GM19452 (cell line): ENCODE data around the gene ST3GAL5.

Experiments
- ATAC-seq: cut with Tn5 transposase; IDR thresholded peaks from one replicate; pipeline ENCODE4 v1.9.1; 2021; ENCODE audit not compliant: unreplicated experiment

The ST3GAL5 gene

DNA sequence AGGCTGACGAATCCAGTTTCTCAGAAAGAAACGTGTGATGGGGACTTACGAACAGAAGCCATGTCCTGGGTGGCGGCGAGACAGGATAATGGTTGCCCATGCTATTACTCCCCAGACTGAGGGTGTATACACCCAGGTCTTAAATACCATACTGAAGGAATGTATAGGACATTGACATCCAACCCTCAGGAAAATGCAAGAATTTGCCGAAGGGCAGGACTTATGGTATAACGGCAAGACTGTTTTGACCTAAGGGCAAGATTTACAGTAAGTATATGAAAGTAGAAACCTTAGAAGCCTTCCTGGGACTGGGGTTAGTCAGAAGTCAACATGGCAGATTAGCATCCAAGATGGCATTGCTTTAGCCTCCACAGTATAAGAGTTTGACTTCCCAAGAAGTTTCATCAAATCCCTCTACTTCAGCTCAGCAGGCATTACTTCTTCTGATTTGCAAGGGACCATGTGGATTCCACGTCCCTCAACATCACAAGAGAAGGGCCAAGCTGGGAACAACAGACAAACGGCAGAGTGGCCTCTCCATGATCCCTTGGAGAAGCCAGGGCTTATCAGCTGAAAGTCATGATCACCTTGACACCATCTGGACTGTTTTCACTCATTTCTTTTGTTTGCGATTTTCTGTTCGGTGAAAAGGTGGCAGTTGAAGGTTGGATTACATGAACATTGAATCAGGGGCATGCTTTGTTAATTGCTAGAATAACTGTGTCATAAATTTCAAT is 21.1 kb downstream of the ST3GAL5 start:
- ATAC-seq, result no peak

DNA sequence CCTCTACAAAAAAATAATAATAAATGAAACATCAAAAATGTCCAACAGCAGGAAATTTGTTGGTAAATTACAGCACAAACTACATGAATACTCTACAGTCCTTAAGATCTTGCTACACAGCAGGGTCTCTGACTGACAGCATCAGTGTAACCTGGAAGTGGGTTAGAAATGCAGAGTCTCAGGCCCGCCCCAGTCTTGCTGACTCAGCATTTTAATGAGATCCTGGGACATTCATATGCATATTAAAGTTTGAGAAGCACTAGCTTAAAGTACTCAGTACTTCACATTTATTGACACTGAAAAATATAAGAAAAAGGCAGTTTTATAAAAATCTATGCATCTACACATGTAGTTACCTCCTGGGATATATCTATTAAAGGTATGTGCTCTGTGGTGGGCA is 21.7 kb downstream of the ST3GAL5 start:
- no peak for ATAC-seq

DNA sequence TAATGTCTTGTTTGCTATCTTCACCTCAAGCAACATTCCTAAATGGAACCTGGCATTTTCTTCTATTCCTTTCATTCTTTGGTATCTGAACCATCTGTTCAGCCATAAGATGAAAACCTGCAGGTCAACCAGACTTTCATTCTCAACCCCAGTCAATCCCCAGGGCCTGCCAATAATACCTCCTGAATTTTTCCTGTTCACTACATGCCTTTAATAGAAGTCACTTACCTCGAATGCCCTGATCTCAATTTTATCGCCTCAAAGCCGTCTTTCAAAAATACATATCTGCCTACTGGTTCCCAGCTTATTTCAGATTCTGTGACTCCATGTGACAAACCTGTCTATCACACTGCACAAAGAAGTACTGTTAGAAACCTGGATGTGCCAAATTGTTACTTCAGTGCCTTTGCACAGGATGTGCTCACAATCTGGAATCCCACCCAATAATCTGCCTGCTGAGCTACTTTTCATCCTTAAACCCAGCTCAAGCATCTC is 22.6 kb downstream of the ST3GAL5 start:
- ATAC-seq, result no peak

DNA sequence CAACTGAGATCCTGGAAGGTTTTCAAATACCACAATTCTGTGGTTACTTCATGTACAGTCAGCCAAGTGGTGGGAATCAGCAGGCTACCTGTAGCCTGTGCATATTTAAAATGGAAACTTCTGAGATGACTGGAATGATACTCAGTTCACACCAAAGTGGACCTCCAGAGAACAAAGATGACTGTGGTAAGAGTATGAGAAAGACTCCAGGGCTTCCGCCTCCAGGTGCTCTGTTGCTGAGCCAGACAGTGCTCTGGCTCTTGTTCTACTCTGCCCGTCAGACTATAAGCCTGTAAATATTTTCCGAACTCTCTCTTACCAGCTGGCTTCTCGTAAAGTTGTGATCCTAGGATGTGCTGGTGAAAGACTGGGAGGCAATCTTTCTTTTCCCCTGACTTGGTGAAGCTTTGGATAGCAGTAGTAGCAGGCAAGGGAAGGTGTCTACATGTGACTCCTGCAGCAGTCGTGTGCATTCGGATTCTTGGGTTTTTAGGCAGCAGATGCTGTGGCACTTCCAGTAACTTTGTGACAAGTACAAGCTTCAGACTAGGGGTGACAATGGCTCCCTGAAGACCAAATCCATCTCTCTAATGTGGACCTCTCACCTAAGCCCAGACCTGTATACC is 23.1 kb downstream of the ST3GAL5 start:
- ATAC-seq, result peak; percentile 67

DNA sequence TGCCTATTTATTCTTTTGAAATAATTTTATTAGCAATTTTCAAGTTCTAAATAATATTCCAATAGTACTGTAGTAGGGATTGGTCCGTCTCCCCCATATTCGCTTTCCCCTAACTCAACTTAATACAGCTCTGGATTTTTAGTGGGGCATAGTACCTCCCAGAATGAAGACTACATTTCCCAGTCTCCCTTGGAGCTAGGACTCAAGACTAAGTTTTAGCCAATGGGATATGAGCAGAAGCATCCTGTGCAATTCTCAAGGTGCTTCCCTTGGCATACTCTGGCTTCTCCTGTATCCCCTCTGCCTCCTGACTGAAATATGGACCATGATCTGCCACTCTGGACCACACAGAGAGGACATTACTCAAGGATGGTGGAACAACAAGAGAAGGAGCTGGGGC is 24.1 kb downstream of the ST3GAL5 start:
- no peak for ATAC-seq

DNA sequence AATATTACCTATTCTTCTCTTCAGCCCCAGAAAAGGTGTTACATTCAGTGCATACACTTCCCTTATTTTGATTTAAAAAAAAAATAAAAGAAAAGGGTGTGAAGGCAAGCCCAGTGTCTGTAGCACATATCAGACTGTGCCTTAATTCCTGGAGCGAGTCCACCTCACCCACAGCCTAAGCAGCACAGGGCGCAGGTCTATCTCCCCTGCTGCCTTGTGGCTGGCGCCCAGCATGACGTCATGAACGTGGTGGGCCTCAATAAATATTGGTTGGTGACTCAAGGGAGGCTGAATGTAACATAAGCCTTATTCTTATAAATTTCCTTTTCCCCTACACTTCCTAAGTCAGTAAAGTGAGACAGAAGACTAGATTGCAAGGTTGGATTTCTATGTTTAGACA is 26.4 kb downstream of the ST3GAL5 start:
- no peak for ATAC-seq

DNA sequence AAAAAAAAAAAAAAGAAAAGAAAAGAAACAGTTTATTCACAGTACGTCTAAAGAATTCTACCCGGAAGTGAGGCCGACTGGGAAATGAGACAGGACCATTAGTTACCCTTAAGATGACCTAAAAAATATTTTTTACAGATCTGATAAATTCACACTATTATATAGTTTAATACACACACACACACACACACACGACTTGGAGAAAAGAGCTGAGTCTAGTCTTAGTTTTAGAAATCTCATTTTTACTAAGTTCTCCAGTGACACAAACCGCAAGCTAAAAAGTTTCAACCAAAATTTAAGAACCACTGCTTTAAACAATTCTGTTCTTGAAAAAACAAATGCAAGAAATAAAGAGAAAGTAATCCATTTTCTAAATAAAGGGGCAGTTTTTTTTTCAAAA is 27.1 kb downstream of the ST3GAL5 start:
- ATAC-seq, result no peak

DNA sequence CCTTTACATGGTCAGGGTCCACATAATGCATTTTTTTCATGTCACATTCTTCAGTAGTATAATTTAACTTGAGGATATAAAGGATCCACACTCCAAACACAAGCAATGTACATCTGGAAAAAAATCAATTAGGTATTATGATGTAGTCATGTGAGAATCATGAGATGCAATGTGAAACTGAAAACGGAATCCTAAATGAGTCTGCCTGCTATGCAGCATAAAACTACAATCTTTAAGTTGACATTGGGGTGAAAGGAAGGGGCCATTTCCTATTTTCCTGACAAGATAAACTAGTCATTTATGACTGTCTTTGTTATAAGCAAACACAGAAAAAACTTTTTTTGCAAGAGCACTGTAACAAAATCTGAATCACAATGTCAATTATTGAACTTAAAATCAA is 27.6 kb downstream of the ST3GAL5 start:
- peak; percentile 53 for ATAC-seq

DNA sequence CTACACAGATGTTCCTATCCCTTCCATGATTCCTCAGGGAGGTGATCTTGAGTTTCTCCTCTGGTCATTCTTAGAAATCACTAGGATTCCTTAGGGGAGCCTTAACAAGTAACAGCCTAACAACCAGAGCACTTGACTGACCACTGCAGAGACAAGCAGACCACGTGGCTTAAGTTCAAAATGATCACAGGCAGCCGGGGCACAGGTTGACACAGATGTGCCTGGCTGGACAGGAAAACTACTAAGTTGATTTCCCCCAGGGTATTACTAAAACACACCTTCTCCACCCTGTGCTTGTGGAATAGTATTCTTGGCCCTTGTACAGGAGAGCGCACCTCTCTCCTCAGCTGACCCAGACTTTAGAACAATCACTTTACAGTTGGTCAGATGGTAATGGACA is 29.9 kb downstream of the ST3GAL5 start:
- no peak for ATAC-seq

DNA sequence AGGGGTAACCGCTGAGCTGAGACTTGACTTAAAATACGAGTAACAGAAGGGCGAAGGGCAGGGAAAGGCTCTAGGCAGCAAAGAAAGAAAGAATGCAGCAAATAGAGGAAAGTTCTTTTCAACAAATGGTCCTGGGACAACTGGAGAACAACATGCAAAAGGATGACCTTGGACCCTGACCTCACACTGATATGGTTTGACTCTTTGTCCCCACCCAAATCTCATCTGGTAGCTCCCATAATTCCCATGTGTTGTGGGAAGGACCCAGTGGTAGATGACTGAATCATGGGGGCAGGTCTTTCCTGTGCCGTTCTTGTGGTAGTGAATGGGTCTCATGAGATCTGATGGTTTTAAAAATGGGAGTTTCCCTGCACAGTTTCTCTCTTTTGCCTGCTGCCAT is 33.9 kb downstream of the ST3GAL5 start:
- no peak for ATAC-seq

DNA sequence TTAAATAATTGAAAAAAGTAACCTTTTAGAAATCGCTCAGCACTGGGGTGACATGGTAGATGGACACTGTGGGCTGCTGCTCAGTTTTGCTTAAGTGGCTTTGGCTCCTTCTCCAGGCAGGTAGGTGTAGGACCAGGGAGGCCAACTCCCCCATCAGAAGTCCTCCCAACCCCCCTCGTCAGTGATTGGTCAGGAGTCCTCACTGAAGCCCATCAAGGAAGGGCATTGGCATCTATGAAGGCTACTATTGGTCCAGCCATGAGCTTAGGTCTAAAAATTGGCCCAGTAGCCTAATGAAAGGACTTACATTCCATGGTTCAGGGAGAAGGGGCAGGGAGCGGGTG is 34.7 kb downstream of the ST3GAL5 start:
- ATAC-seq, result peak; percentile 26

DNA sequence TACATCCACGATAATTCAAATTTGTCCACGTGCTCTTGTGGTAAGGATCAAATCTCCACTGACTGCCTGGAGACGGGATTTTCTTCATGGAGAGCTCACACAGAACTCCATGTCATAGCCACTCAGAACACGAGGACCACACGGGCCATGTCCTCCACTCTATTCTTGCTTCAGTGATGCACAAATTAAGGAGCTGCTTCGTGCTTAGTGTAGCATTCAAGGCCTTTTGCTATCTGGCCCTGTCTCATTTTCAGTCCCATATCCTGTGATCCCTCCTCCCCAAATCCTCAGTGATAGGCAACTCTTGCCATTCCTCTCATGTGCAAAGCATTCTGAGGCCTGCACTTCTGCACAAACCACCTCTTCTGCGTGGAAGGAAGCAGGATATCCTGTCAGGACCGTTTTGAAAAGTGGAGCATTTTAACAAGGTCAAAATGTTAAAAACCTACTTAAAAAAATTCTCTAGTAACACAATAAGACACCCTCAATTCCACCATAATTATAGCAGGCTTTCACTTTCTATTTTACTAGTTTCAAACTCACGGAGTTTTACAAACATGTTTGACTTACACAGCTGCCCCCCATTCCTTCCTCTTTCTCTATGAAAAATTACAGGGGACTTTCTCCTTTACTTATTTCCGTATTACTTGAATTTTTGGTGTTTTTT is 35.2 kb downstream of the ST3GAL5 start:
- ATAC-seq, result peak; percentile 42

DNA sequence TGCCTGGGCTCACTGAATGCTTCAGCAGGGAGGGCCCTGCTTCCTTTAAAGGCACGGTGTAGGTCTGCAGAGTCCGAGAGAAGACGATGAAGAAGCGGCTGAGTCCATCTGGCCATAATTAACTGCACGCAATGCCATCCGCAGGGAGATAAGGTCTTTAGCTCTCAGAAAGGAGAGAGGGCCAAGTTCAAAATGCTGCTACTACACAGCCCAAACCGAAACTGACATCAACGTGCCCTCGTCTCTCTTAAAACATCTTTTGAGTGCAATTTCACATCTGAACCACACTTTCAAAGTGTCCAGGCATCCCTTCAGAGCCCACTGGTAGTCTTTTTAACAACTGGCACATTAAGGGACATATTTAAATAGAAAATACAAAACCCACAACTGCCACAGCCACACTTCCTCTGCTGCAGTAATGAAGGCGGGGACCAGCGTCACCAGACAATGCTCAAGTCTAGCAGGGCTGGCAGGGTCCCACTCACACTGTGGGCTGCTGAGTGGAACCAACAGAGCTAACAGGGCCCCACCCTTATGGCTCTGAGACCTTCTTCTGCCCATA is 35.8 kb downstream of the ST3GAL5 start:
- peak; percentile 76 for ATAC-seq

DNA sequence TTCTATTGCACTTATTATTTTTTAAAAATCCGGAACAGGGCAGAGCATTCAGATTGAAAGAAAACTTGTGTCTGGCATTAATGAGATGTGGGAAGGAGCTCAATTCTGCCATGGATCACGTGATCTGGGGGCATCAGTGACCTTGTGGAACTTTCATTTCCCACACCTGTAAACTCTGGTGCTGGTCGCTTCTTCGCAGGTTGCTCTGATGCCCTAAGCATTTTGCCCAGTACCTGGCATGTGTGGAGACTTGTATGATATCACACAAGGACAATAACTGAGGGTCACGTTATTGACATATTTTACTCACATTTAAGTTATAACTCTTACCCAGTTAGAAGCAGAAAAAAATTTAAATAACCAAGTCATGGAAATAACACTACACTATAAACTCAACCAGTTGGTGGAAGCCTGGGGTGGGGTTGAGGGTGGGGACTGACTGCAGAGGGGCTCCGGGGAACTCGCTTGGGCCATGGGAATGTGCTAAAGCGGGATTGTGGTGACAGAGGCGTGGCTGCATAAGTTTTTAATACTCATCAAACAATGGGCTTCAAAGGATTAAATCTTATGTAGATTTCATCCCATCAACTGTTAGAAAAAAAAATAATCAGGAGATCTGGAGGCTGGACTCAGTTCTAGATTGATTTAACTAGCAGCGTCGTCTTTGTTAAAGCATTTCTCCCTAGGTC is 36.5 kb downstream of the ST3GAL5 start:
- no peak for ATAC-seq

DNA sequence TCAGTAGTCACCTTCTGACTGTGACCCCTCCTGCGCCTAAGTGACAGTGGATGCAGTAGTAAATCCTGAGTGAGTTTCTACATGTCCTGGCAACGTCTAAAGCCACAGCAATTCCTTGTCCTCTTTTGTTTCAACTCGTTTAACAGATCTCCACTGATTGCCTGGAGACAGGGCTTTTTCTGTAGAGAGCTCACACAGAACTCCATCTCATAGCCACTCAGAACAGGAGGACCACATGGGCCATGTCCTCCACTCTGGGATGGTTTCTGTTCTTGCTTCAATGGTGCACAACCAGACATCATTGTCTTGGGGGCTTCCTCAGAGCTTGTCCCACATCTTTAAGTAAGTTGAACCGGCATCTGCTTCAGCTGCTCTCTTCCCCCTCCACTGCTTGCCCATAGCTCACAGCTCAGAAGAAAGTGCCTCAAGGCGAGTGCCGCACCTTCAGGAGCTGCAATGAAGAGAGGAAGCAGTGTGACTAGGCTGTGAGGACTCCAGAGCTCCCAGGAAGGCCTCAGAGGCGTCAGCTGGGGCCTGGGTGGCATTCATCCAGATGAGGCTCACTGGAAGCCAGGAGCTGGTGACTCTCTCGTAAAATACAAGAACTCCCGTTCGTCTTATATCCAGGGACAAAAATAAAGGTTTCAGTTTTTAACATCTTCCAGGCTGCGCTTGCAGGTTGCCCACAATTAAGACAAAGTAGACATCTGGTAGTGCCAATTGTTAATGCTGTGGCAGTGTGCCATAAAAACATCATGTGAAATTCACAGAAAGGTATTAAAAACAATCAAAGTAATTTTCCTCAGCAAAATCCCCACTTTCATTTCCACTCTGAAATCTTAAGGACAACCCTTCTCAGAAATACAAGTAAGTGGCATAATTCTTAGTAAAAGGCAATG is 37.3 kb downstream of the ST3GAL5 start:
- ATAC-seq, result no peak

DNA sequence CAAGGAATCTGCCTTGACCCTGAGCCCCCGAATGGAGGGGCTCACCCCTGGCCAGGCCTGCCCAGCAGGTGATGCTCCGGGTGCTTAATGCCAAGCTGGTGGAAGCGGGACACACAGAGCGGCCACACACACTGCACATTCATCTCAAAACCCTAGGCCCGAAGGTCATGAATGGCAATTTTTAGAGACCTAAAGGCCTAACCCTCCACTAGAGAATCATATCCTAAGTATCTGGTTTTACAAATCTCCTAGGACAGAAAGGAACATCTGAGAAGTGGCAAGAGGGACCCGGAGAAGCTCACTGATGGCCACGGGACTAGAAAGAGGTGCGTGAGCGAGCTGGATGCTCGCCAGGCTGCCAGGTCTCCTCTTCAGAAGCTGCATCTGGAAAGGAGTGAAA is 38.3 kb downstream of the ST3GAL5 start:
- ATAC-seq, result no peak

DNA sequence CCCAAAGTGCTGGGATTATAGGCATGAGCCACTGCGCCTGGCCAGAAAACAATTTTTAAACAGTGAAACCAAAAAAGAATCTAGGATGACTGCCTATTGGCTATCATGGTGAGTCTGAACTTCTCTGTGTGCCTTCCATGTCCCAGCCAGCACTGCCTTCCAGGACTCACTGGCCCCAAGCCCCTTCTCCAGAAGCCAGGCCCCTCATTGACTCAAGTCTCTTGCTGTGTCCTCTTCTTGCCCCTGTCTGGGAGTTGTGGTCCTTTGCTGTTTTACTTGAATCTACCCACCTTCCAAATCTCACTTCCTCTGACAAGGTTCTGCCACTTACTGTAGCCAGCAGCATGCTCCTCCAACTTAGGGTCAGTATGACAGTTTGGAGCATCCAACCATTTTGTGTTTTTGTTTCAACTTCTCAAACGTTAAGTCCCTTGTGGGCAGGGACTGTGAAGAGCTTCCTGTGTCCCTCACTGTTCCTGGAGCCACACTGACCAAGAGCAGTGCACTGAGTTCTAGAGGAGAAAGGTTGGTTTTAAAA is 41.7 kb downstream of the ST3GAL5 start:
- ATAC-seq, result no peak

DNA sequence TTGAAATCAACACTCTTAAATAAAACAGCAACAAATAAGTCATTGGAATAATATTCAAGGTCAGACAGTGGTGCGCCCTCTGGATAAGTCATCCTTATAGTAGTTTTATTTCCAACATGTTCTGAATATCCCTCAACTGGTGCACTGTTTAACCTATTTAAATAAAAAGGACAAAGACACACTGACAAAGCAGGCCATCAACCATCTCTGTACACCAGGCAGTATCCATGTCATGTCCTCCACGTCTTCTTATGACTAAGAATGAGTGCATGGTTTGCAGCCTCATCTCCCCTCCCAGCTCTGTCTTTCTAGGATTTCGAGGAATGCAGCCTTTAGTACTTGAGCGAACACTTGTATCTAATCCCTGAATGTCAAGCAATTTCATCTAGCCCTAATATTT is 42.4 kb downstream of the ST3GAL5 start:
- no peak for ATAC-seq

DNA sequence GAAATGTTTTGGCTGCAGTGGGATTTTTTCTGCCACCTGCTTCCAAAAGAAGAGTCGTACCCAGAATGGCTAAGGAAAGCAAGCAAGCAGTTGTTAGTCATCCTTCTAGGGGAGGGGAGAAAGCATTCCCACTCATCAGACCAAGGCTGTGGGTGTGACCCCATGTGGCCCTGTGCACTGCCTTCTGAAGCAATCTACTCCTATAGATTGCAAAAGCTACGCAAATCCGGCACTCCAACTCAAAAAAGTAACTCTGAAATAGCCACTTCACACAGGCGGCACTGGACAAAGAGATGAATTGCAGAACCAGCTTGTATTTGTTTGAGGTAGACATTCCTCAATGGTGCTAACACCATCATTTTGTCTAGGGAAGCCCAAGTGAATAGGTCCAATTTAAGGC is 44.3 kb downstream of the ST3GAL5 start:
- ATAC-seq, result no peak

DNA sequence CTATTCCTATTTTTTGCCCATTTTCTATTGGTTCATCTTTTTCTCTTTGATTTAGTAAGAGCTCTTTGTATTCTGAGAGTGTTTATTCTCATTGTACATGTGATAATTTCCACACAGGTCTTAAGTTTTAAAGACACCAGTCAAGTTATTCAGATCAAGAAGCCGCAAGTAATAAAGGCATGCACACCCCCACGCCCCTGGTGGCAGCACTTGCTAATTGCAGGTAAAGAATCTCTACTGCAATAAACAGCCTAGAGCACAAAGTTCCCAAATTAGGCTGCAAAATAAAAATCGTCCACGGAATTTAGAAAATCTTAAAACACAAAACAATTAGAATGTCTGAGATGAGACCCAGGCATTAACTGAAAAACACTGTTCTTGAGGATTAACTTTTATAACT is 45.2 kb downstream of the ST3GAL5 start:
- no peak for ATAC-seq
